ENCODE measurements around the gene TRMT10C.

TRMT10C gene

GRCh38 chr3:101535221-101535620 is 26.4 kb upstream of the TRMT10C start:
- TF ChIP-seq CTCF (IDR thresholded peaks at IDR 0.05), result no peak

GRCh38 chr3:101536266-101536665 is 25.4 kb upstream of the TRMT10C start:
- no peak for TF ChIP-seq CTCF (IDR thresholded peaks at IDR 0.05)

- no peak for TF ChIP-seq CTCF (IDR thresholded peaks at IDR 0.05)
These were observed 18.7 kb upstream of the TRMT10C start for GRCh38 chr3:101542957-101543356.

GRCh38 chr3:101544161-101544850 is 17.4 kb upstream of the TRMT10C start:
- TF ChIP-seq CTCF (IDR thresholded peaks at IDR 0.05), result no peak; the same call in 1 of the 2 replicates

DNA sequence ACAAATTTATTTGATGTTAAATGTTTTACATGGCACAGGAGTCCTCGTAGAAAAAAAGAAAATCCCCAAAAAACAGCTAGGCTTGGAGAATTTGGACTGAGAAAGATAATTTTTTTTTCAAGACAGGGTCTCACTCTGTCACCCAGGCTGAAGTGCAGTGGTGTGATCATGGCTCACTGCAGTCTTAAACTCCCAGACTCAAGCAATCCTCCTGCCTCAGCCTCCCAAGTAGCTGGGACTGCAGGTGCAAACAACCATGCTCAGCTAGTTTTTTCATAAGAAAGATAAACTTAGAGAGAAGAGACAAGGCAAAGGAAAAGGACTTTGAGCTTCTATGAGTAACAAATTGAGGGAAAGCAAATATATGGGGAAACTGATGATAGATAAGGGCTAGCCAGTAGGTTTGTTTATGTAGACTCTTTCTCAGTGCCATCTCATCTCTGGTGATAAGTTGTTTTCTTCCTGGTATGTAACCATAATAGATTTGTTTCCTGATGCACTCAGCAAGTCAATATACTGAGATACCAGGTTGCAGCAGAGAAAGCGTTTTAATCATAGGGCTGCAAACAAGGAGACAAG is 13.1 kb upstream of the TRMT10C start:
- TF ChIP-seq CTCF (IDR thresholded peaks at IDR 0.05), result no peak

- no peak for TF ChIP-seq CTCF (IDR thresholded peaks at IDR 0.05)
These were observed 12.2 kb upstream of the TRMT10C start for GRCh38 chr3:101549473-101549872.

- TF ChIP-seq CTCF (IDR thresholded peaks at IDR 0.05), result no peak
These were observed 5.6 kb upstream of the TRMT10C start for GRCh38 chr3:101556064-101556463.
